ENCODE results near the gene SPATA24. TPM values are rescaled to one million over a fixed set of nuclear protein-coding genes. Genes with fewer than 3 reads are reported as not detected.

Gene SPATA24
- total and polyA plus RNA-seq, 3 experiments from 2014 or later, result 3.6 to 4.2 (median 3.9) TPM

- H3K36me3 ChIP-seq (ENCODE audit: insufficient read depth, low read length), result no peaks in the 10 kb centered on the region
- peak within 1 kb of the TSS in 7 of 8 donors; percentile 64 to 98 (median 79) for H3K27ac Mint-ChIP-seq
- ChIA-PET POLR2A (no interaction called here), CTCF (no interaction called here)
- peaks cover 18% of the 10 kb centered on the region for H3K4me1 ChIP-seq (ENCODE audit: insufficient read depth, low read length)
- DNase-seq, result peak in 1 of 5 donors; percentile 23
- H3K27me3 ChIP-seq (ENCODE audit: insufficient read depth, low read length, poor library complexity, severe bottlenecking), result no peaks in the 10 kb centered on the region
- no peaks in the 10 kb centered on the region for H3K9me3 Mint-ChIP-seq
- no peaks in the 10 kb centered on the region for H3K9me3 ChIP-seq (ENCODE audit: low read length)
- no peak within 1 kb of the TSS for H3K27ac ChIP-seq (ENCODE audit: low read depth, low read length)
- no peaks in the 10 kb centered on the region for H3K36me3 Mint-ChIP-seq
- peak within 1 kb of the TSS in 4 of 7 donors; percentile 35 to 78 (median 51) for H3K4me3 Mint-ChIP-seq
- H3K4me1 Mint-ChIP-seq, result peaks cover 21 to 41% (median 26%) of the 10 kb centered on the region in 3 donors
- H3K27me3 Mint-ChIP-seq, result no peaks in the 10 kb centered on the region
- no peak within 1 kb of the TSS for H3K4me3 ChIP-seq (ENCODE audit: low read length)
Measured at GRCh38 chr5:139383275-139383992, 20.5 kb downstream of the SPATA24 start, which contains the start of gene SLC23A1. Gene SLC23A1 (minus strand): TSS chr5:139383297. CDS start chr5:139383253, 44 bp downstream.

GRCh38 chr5:139382807-139383206, 21.1 kb downstream of the SPATA24 start:
- H3K27me3 Mint-ChIP-seq, result no peaks in the 10 kb centered on the region
- peaks cover 21 to 35% (median 23%) of the 10 kb centered on the region in 3 donors for H3K4me1 Mint-ChIP-seq
- H3K36me3 Mint-ChIP-seq, result no peaks in the 10 kb centered on the region
- no peaks in the 10 kb centered on the region for H3K9me3 ChIP-seq (ENCODE audit: low read length)
- no peaks in the 10 kb centered on the region for H3K9me3 Mint-ChIP-seq
- no peak overlapping the region for H3K4me3 ChIP-seq (ENCODE audit: low read length)
- H3K27me3 ChIP-seq (ENCODE audit: insufficient read depth, low read length, poor library complexity, severe bottlenecking), result no peaks in the 10 kb centered on the region
- DNase-seq, result peak in 1 of 5 donors; percentile 20
- H3K4me3 Mint-ChIP-seq, result no peak overlapping the region
- no peak overlapping the region for H3K27ac ChIP-seq (ENCODE audit: low read depth, low read length)
- no peaks in the 10 kb centered on the region for H3K36me3 ChIP-seq (ENCODE audit: insufficient read depth, low read length)
- no peak overlapping the region for H3K27ac Mint-ChIP-seq
- POLR2A ChIA-PET, result no interaction called here
- CTCF ChIA-PET, result no interaction called here
- peaks cover 18% of the 10 kb centered on the region for H3K4me1 ChIP-seq (ENCODE audit: insufficient read depth, low read length)

GRCh38 chr5:139381837-139382761, 21.8 kb downstream of the SPATA24 start:
- no peak overlapping the region for H3K27ac Mint-ChIP-seq
- Histone ChIP-seq H3K9me3 (ENCODE audit: low read length) (no peaks in the 10 kb centered on the region), H3K4me1 (ENCODE audit: insufficient read depth, low read length) (peaks cover 18% of the 10 kb centered on the region), H3K27me3 (ENCODE audit: insufficient read depth, low read length, poor library complexity, severe bottlenecking) (no peaks in the 10 kb centered on the region), H3K36me3 (ENCODE audit: insufficient read depth, low read length) (no peaks in the 10 kb centered on the region), H3K4me3 (ENCODE audit: low read length) (no peak overlapping the region), H3K27ac (ENCODE audit: low read depth, low read length) (no peak overlapping the region)
- peak in 1 of 5 donors; percentile 41 for DNase-seq
- H3K27me3 Mint-ChIP-seq, result no peaks in the 10 kb centered on the region
- ChIA-PET POLR2A (no interaction called here), CTCF (no interaction called here)
- H3K4me3 Mint-ChIP-seq, result no peak overlapping the region
- no peaks in the 10 kb centered on the region for H3K9me3 Mint-ChIP-seq
- H3K36me3 Mint-ChIP-seq, result peaks cover 0 to 4% (median 0%) of the 10 kb centered on the region in 3 donors
- H3K4me1 Mint-ChIP-seq, result peaks cover 21 to 34% (median 23%) of the 10 kb centered on the region in 3 donors

GRCh38 chr5:139379626-139380449, 24.1 kb downstream of the SPATA24 start:
- no peaks in the 10 kb centered on the region for H3K27me3 Mint-ChIP-seq
- Histone ChIP-seq H3K9me3 (ENCODE audit: low read length) (no peaks in the 10 kb centered on the region), H3K36me3 (ENCODE audit: insufficient read depth, low read length) (no peaks in the 10 kb centered on the region), H3K27ac (ENCODE audit: low read depth, low read length) (no peak overlapping the region), H3K27me3 (ENCODE audit: insufficient read depth, low read length, poor library complexity, severe bottlenecking) (no peaks in the 10 kb centered on the region), H3K4me1 (ENCODE audit: insufficient read depth, low read length) (peaks cover 7% of the 10 kb centered on the region), H3K4me3 (ENCODE audit: low read length) (no peak overlapping the region)
- H3K4me1 Mint-ChIP-seq, result peaks cover 5 to 13% (median 6%) of the 10 kb centered on the region in 3 donors
- no peaks in the 10 kb centered on the region for H3K9me3 Mint-ChIP-seq
- no peak overlapping the region for H3K4me3 Mint-ChIP-seq
- peak overlapping the region in 1 of 8 donors; percentile 58 for H3K27ac Mint-ChIP-seq
- POLR2A ChIA-PET, result interaction anchor here (0.8 kb wide), 1 partner anchor 38 kb away, joined by 5 read pairs; the partner anchor contains the start of gene PAIP2
- CTCF ChIA-PET, result interaction anchor here (0.7 to 1.5 kb wide), 2 partner anchors 11 to 12 kb away, joined by 3 to 4 read pairs; no protein-coding TSS in a partner anchor
- no peak for DNase-seq
- H3K36me3 Mint-ChIP-seq, result peaks cover 0 to 5% (median 1%) of the 10 kb centered on the region in 3 donors

GRCh38 chr5:139378941-139379361, 24.9 kb downstream of the SPATA24 start:
- Histone ChIP-seq H3K27ac (ENCODE audit: low read depth, low read length) (no peak overlapping the region), H3K36me3 (ENCODE audit: insufficient read depth, low read length) (no peaks in the 10 kb centered on the region), H3K9me3 (ENCODE audit: low read length) (no peaks in the 10 kb centered on the region), H3K4me1 (ENCODE audit: insufficient read depth, low read length) (no peaks in the 10 kb centered on the region), H3K27me3 (ENCODE audit: insufficient read depth, low read length, poor library complexity, severe bottlenecking) (no peaks in the 10 kb centered on the region), H3K4me3 (ENCODE audit: low read length) (no peak overlapping the region)
- H3K4me3 Mint-ChIP-seq, result no peak overlapping the region
- H3K9me3 Mint-ChIP-seq, result no peaks in the 10 kb centered on the region
- H3K36me3 Mint-ChIP-seq, result peaks cover 0 to 7% (median 1%) of the 10 kb centered on the region in 3 donors
- POLR2A ChIA-PET, result interaction anchor here (0.6 kb wide), 1 partner anchor 37 kb away, joined by 3 read pairs; the partner anchor contains the start of gene PAIP2
- peak overlapping the region in 1 of 8 donors; percentile 27 for H3K27ac Mint-ChIP-seq
- no peaks in the 10 kb centered on the region for H3K27me3 Mint-ChIP-seq
- DNase-seq, result no peak
- CTCF ChIA-PET, result interaction anchor here (0.7 kb wide), 1 partner anchor 12 kb away, joined by 3 read pairs; no protein-coding TSS in a partner anchor
- peaks cover 0 to 5% (median 0%) of the 10 kb centered on the region in 3 donors for H3K4me1 Mint-ChIP-seq

GRCh38 chr5:139378101-139378825, 25.6 kb downstream of the SPATA24 start:
- DNase-seq, result peak in 1 of 5 donors; percentile 33
- no peaks in the 10 kb centered on the region for H3K36me3 ChIP-seq (ENCODE audit: insufficient read depth, low read length)
- H3K4me1 ChIP-seq (ENCODE audit: insufficient read depth, low read length), result no peaks in the 10 kb centered on the region
- ChIA-PET POLR2A (interaction anchor here (0.6 kb wide), 1 partner anchor 36 kb away, joined by 3 read pairs; the partner anchor contains the start of gene PAIP2), CTCF (no interaction called here)
- H3K36me3 Mint-ChIP-seq, result peaks cover 0 to 14% (median 1%) of the 10 kb centered on the region in 3 donors
- no peak overlapping the region for H3K4me3 Mint-ChIP-seq
- H3K27me3 ChIP-seq (ENCODE audit: insufficient read depth, low read length, poor library complexity, severe bottlenecking), result no peaks in the 10 kb centered on the region
- H3K27ac ChIP-seq (ENCODE audit: low read depth, low read length), result no peak overlapping the region
- no peaks in the 10 kb centered on the region for H3K9me3 Mint-ChIP-seq
- H3K27me3 Mint-ChIP-seq, result no peaks in the 10 kb centered on the region
- H3K27ac Mint-ChIP-seq, result no peak overlapping the region
- no peaks in the 10 kb centered on the region for H3K9me3 ChIP-seq (ENCODE audit: low read length)
- no peak overlapping the region for H3K4me3 ChIP-seq (ENCODE audit: low read length)
- H3K4me1 Mint-ChIP-seq, result peaks cover 0 to 1% (median 0%) of the 10 kb centered on the region in 3 donors

GRCh38 chr5:139377226-139377625, 26.7 kb downstream of the SPATA24 start:
- no peak overlapping the region for H3K4me3 ChIP-seq (ENCODE audit: low read length)
- Mint-ChIP-seq H3K27me3 (no peaks in the 10 kb centered on the region), H3K4me1 (no peaks in the 10 kb centered on the region), H3K4me3 (no peak overlapping the region), H3K27ac (no peak overlapping the region), H3K36me3 (peaks cover 0 to 20% (median 1%) of the 10 kb centered on the region in 3 donors), H3K9me3 (no peaks in the 10 kb centered on the region)
- H3K36me3 ChIP-seq (ENCODE audit: insufficient read depth, low read length), result peaks cover under 1% of the 10 kb centered on the region
- ChIA-PET CTCF (no interaction called here), POLR2A (no interaction called here)
- peak in 1 of 5 donors; percentile 12 for DNase-seq
- no peaks in the 10 kb centered on the region for H3K9me3 ChIP-seq (ENCODE audit: low read length)
- no peaks in the 10 kb centered on the region for H3K27me3 ChIP-seq (ENCODE audit: insufficient read depth, low read length, poor library complexity, severe bottlenecking)
- H3K4me1 ChIP-seq (ENCODE audit: insufficient read depth, low read length), result no peaks in the 10 kb centered on the region
- H3K27ac ChIP-seq (ENCODE audit: low read depth, low read length), result no peak overlapping the region
